ENCODE data around the gene CPNE9.

The CPNE9 gene

DNA sequence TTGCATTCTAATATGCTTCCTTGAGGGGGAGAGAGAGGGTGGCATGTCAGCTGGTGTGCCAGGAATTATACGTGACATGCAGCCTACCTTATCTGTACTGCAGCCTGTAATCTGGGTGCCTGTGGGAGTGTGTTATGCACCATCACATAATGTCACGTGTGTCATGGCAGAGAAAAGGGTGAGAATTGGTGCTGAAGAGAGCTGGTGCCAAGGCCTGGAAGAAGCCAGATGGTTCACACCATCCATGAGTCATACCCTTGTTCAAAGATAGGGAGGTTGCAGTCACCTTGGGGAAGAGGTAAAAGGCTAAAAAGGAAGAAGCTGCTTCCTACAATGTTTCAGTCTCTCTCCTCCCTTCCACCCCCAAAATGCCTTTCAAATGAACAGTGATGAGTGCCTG, 33.2 kb downstream of the CPNE9 start:
- H3F3A ChIP-seq (ENCODE audit: insufficient read depth, low read length): no peaks in the 10 kb centered on the region
- H3K36me3 ChIP-seq (replicated peaks; ENCODE audit: insufficient read depth, low read length): peaks cover 21% of the 10 kb centered on the region; the same call in 1 of the 2 replicates
- no peak overlapping the region for H3K4me3 ChIP-seq (ENCODE audit: low read length)
- TF ChIP-seq EZH2 (optimal IDR thresholded peaks at IDR 0.05; ENCODE audit: low read depth, low read length) (no peak), EZH2phosphoT487 (IDR thresholded peaks at IDR 0.05; ENCODE audit: low read length) (no peak)
- TF ChIP-seq, protein P1, sequence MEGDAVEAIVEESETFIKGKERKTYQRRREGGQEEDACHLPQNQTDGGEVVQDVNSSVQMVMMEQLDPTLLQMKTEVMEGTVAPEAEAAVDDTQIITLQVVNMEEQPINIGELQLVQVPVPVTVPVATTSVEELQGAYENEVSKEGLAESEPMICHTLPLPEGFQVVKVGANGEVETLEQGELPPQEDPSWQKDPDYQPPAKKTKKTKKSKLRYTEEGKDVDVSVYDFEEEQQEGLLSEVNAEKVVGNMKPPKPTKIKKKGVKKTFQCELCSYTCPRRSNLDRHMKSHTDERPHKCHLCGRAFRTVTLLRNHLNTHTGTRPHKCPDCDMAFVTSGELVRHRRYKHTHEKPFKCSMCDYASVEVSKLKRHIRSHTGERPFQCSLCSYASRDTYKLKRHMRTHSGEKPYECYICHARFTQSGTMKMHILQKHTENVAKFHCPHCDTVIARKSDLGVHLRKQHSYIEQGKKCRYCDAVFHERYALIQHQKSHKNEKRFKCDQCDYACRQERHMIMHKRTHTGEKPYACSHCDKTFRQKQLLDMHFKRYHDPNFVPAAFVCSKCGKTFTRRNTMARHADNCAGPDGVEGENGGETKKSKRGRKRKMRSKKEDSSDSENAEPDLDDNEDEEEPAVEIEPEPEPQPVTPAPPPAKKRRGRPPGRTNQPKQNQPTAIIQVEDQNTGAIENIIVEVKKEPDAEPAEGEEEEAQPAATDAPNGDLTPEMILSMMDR (IDR thresholded peaks at IDR 0.05; ENCODE audit: low read length): no peak
- no peaks in the 10 kb centered on the region for H3K9me3 ChIP-seq (replicated peaks; ENCODE audit: insufficient read depth, low read length)
- H3K4me1 ChIP-seq (ENCODE audit: low read length): peaks cover 10% of the 10 kb centered on the region
- H2AFZ ChIP-seq (ENCODE audit: low read length): no peak overlapping the region
- DNase-seq: no peak
- no peak overlapping the region for H3K4me2 ChIP-seq (ENCODE audit: low read depth, low read length)
- H3K9me2 ChIP-seq (replicated peaks; ENCODE audit: insufficient read depth, low read length): no peaks in the 10 kb centered on the region
- no peaks in the 10 kb centered on the region for H4K20me1 ChIP-seq (ENCODE audit: insufficient read depth, low read length)
- H3K9ac ChIP-seq (ENCODE audit: low read length): no peak overlapping the region
- H3K27me3 ChIP-seq (replicated peaks; ENCODE audit: insufficient read depth, low read length): no peaks in the 10 kb centered on the region
- no peak overlapping the region for H3K27ac ChIP-seq (ENCODE audit: low read length)
- H3K79me2 ChIP-seq (ENCODE audit: low read length): peaks cover 69% of the 10 kb centered on the region

DNA sequence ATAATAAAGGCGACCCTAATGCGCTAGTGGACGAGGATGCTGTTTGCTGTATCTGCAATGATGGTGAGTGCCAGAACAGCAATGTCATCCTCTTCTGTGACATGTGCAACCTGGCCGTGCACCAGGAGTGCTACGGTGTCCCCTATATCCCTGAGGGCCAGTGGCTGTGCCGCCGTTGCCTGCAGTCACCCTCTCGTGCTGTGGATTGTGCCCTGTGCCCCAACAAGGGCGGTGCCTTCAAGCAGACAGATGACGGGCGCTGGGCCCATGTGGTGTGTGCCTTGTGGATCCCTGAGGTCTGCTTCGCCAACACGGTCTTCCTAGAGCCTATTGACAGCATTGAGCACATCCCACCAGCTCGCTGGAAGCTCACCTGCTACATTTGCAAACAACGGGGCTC, 35.5 kb downstream of the CPNE9 start:
- Histone ChIP-seq H3K4me3 (ENCODE audit: low read length) (no peak overlapping the region), H3K79me2 (ENCODE audit: low read length) (peaks cover 46% of the 10 kb centered on the region), H3K9me2 (replicated peaks; ENCODE audit: insufficient read depth, low read length) (no peaks in the 10 kb centered on the region), H4K20me1 (ENCODE audit: insufficient read depth, low read length) (no peaks in the 10 kb centered on the region), H3F3A (ENCODE audit: insufficient read depth, low read length) (no peaks in the 10 kb centered on the region), H3K4me1 (ENCODE audit: low read length) (no peaks in the 10 kb centered on the region), H3K36me3 (replicated peaks; ENCODE audit: insufficient read depth, low read length) (peaks cover 19% of the 10 kb centered on the region), H3K4me2 (ENCODE audit: low read depth, low read length) (no peak overlapping the region), H2AFZ (ENCODE audit: low read length) (no peak overlapping the region), H3K9me3 (replicated peaks; ENCODE audit: insufficient read depth, low read length) (no peaks in the 10 kb centered on the region), H3K27ac (ENCODE audit: low read length) (no peak overlapping the region), H3K9ac (ENCODE audit: low read length) (no peak overlapping the region), H3K27me3 (replicated peaks; ENCODE audit: insufficient read depth, low read length) (no peaks in the 10 kb centered on the region)
- TF ChIP-seq, protein P1 (IDR thresholded peaks at IDR 0.05; ENCODE audit: low read length): no peak
- TF ChIP-seq EZH2 (optimal IDR thresholded peaks at IDR 0.05; ENCODE audit: low read depth, low read length) (no peak), EZH2phosphoT487 (IDR thresholded peaks at IDR 0.05; ENCODE audit: low read length) (no peak)
- DNase-seq: no peak

DNA sequence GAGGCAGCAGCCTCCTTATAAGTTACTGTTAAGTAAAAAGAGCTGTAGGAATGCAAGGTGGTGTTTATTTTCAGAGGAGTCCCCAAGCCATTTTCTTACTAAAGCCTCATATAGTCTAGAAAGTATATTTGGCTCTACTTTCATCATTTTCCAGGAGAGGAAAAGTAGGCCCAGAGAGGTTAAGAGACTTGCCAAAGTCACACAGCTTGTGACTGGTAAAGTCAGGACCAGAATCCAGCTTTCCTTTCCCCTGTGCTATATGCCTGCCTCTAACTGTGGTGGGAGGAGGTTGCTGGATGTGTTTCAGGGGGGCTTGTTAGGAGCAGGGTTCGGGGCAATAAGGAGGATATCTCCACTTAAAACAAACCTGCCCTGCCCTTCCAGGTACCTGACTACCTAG, 38.9 kb downstream of the CPNE9 start:
- Histone ChIP-seq H3K27ac (ENCODE audit: low read length) (no peak overlapping the region), H3K9me3 (replicated peaks; ENCODE audit: insufficient read depth, low read length) (no peaks in the 10 kb centered on the region), H3K4me3 (ENCODE audit: low read length) (no peak overlapping the region), H4K20me1 (ENCODE audit: insufficient read depth, low read length) (no peaks in the 10 kb centered on the region), H3K4me2 (ENCODE audit: low read depth, low read length) (no peak overlapping the region), H3K9ac (ENCODE audit: low read length) (no peak overlapping the region), H3F3A (ENCODE audit: insufficient read depth, low read length) (no peaks in the 10 kb centered on the region), H2AFZ (ENCODE audit: low read length) (no peak overlapping the region), H3K79me2 (ENCODE audit: low read length) (peaks cover 16% of the 10 kb centered on the region; the same call in 1 of the 2 replicates), H3K4me1 (ENCODE audit: low read length) (no peaks in the 10 kb centered on the region), H3K36me3 (replicated peaks; ENCODE audit: insufficient read depth, low read length) (peaks cover 19% of the 10 kb centered on the region), H3K27me3 (replicated peaks; ENCODE audit: insufficient read depth, low read length) (no peaks in the 10 kb centered on the region), H3K9me2 (replicated peaks; ENCODE audit: insufficient read depth, low read length) (no peaks in the 10 kb centered on the region)
- no peak for DNase-seq
- TF ChIP-seq, protein P1 (IDR thresholded peaks at IDR 0.05; ENCODE audit: low read length): no peak
- TF ChIP-seq EZH2 (optimal IDR thresholded peaks at IDR 0.05; ENCODE audit: low read depth, low read length) (no peak), EZH2phosphoT487 (IDR thresholded peaks at IDR 0.05; ENCODE audit: low read length) (no peak)

Measured in MM.1S (cell line).